Measurements from ENCODE around the gene KIRREL3.
A peak's percentile ranks its signal among the peaks of the same experiment; 100 is the strongest.

Gene KIRREL3

DNA sequence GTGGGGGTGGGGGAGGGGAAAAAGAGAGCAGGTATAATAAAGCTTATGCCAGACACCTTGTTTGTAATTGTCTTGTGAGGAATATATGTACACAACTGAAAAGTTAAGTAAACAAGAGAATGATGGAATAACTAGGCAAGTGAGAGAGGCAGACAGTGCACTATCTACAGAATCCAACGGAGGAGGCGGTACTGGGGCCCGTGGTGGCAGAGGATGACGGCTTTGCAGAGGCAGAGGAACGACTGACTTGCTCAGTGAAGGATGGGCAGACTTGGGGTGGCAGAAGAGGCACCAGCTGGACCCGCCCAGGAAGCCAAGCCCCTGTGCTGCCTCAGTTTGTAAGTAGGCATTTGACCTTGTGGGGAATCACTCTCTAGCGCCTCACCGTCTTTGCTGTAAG, 347.5 kb downstream of the KIRREL3 start:
- TF ChIP-seq, protein P1, sequence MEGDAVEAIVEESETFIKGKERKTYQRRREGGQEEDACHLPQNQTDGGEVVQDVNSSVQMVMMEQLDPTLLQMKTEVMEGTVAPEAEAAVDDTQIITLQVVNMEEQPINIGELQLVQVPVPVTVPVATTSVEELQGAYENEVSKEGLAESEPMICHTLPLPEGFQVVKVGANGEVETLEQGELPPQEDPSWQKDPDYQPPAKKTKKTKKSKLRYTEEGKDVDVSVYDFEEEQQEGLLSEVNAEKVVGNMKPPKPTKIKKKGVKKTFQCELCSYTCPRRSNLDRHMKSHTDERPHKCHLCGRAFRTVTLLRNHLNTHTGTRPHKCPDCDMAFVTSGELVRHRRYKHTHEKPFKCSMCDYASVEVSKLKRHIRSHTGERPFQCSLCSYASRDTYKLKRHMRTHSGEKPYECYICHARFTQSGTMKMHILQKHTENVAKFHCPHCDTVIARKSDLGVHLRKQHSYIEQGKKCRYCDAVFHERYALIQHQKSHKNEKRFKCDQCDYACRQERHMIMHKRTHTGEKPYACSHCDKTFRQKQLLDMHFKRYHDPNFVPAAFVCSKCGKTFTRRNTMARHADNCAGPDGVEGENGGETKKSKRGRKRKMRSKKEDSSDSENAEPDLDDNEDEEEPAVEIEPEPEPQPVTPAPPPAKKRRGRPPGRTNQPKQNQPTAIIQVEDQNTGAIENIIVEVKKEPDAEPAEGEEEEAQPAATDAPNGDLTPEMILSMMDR (conservative IDR thresholded peaks at IDR 0.05; ENCODE audit: low read length), result no peak
- DNase-seq (ENCODE audit: low read depth), result no peak

DNA sequence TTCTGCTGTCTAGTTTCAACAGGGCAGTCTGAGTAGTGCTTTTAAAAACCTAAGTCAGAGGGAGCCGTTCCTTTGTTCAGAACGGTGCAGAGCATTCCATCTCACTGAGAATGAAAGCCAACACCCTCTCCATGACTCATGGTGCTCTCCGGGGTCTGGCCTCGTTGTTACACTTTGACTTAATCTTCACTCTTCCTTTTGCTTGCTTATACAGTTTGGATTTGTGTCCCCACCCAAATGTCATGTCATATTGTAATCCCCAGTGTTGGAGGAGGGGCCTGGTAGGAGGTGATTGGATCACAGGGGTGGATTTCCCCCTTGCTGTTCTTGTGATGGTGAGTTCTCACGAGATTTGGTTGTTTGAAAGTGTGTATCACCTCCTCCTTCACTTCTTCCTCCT, 352.8 kb downstream of the KIRREL3 start:
- no peak overlapping the region for H3K4me3 ChIP-seq (ENCODE audit: low read length)
- peak; percentile 83 for DNase-seq (ENCODE audit: low read depth)
- TF ChIP-seq, protein P1 (conservative IDR thresholded peaks at IDR 0.05; ENCODE audit: low read length), result no peak

More for the DNA sequence above, 347.5 kb downstream of the KIRREL3 start:
- no peak overlapping the region for H3K4me3 ChIP-seq (ENCODE audit: low read length)

DNA sequence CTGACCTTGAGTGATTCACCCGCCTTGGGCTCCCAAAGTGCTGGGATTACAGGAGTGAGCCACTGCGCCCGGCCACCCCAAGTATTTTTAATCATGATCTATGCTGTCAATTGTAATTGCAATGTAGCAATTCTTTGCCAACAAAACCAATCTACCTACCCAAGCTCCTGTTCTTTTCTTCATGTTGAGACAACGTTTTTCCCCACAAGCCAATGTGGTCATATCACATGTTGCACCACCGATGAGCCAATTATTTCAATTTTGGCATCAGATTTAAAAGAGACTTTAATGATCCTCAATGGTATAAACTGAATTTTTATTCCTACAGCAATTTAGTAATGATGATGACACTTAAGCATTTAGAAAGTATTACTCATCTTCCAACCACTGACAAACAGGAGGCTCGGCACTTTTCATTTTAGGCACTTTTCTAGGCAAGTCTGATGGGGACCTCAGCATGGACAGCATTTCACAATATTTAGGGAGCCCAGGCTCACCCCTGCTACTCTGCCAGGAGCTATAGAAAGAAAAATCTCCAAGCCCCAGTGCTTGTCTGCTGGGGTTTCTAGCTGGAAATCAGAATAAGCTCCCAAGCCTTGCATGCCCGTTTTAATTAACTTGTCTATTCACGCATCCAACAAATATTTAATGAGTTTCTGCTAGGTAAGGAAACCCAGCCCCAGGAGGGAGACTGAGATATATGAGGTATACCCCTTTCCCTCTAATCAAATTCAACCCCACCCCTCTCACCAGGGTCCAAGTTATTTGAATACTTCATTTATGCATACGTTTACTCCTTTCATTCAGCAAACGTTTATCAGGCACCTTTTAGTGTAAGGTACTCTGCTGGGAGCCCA, 353.6 kb downstream of the KIRREL3 start:
- peak; percentile 85 for DNase-seq (ENCODE audit: low read depth)
- TF ChIP-seq, protein P1 (conservative IDR thresholded peaks at IDR 0.05; ENCODE audit: low read length), result no peak
- no peak overlapping the region for H3K4me3 ChIP-seq (ENCODE audit: low read length)

DNA sequence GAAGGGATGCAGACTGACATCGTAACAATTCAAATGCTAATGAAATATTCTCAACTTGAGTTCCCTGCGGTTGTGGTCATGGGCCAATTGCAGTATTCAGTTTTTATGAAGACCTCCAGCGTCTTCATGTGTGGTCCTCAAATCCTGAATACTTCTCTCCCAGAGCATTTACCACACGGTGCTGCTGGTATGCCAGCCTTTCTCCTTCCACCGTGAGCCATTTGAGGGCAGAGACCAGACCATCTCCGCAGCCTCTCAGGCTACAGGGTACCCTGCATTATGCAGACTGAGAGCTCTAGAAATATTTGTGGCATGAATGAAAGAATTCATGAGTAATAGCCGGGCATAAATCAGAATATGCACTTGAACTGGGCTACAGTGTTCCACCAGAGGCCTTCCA, 355.4 kb downstream of the KIRREL3 start:
- TF ChIP-seq, protein P1 (conservative IDR thresholded peaks at IDR 0.05; ENCODE audit: low read length), result no peak
- H3K4me3 ChIP-seq (ENCODE audit: low read length), result no peak overlapping the region
- peak; percentile 70 for DNase-seq (ENCODE audit: low read depth)

DNA sequence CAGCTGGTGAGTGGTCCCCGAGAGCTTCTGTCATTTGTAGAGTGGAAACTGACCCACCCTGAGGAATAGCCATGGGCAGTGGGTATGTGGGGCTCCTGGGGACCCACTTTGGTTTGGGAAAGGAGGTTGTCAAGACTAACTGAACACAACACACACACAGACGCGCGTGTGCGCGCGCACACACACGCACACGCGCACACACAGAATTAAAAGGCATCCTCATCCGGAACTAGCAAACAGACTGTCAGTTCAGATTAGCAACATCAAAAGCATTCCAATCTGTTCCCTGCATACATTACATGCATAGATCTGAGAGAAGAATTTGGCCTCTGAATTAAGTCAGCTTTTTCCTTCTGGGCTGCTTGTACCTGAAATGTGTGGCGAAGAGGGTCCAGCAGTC, 360.4 kb downstream of the KIRREL3 start:
- H3K4me3 ChIP-seq (ENCODE audit: low read length), result no peak overlapping the region
- no peak for DNase-seq (ENCODE audit: low read depth)
- TF ChIP-seq, protein P1 (conservative IDR thresholded peaks at IDR 0.05; ENCODE audit: low read length), result no peak

DNA sequence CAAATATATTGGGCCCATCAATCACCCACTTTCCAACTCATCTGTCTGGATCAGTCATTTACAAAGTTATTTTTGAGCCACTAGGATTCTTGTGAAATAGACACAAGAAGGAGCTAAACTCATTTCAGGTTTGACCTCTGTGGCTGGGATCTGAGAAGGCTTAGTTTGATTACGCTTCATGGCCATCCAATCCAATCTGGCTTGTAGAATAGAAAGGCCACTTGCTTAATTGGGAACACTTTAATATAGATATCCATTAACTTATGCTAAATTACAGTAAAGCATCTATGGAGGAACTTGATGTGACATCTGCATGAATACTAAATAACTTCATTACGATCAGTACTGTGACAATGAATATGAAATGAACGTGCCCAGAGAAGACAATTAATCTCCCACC, 360.9 kb downstream of the KIRREL3 start:
- H3K4me3 ChIP-seq (ENCODE audit: low read length), result no peak overlapping the region
- TF ChIP-seq, protein P1 (conservative IDR thresholded peaks at IDR 0.05; ENCODE audit: low read length), result no peak
- DNase-seq (ENCODE audit: low read depth), result no peak

DNA sequence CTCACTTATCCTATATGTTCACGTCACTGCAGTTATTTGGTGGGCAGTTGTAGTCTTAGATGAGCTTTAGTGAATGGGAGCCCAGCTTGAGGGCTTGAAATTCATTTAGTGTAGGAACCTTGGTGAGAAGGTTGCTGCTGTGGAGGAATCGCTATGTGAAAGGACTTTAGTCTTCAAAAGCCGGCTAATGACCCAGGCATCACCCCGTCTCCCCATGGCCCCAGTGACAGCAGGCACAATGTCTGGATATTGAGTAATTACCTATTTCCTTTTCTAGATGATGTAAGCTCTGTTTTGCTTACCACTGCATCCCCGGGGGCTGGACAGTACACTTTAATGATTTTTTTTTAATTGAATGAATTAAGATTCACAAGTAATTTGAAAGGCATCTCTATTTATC, 361.9 kb downstream of the KIRREL3 start:
- TF ChIP-seq, protein P1 (conservative IDR thresholded peaks at IDR 0.05; ENCODE audit: low read length), result no peak
- DNase-seq (ENCODE audit: low read depth), result no peak
- H3K4me3 ChIP-seq (ENCODE audit: low read length), result no peak overlapping the region

All from AG10803 (cell line).